Measurements from ENCODE around the gene TUSC2. TPM values are rescaled to one million over a fixed set of nuclear protein-coding genes. Genes with fewer than 3 reads are reported as not detected.

The TUSC2 gene
- total and polyA plus RNA-seq, 9 of the 15 experiments (the other 6 are each of a cell fraction or from before 2014, with no cell fraction given), result 2.8 to 67.5 (median 25.8) TPM

- TF ChIP-seq CHD7 (IDR thresholded peaks at IDR 0.05; ENCODE audit: low read depth, low read length) (no peak), DPF2 (IDR thresholded peaks at IDR 0.05) (no peak), IRF1 (CRISPR knock-in tag; IDR thresholded peaks at IDR 0.05; ENCODE audit: borderline replicate concordance) (no peak), DMBX1 (CRISPR knock-in tag; IDR thresholded peaks at IDR 0.05; ENCODE audit: borderline replicate concordance) (no peak), ESRRA (IDR thresholded peaks at IDR 0.05; ENCODE audit: borderline replicate concordance, low read depth) (peak; percentile 20; the same call in 1 of the 2 replicates), ATF3 (IDR thresholded peaks at IDR 0.05) (peak; percentile 71), ATF3 (CRISPR knock-in tag; conservative IDR thresholded peaks at IDR 0.05) (no peak), ZBTB11 (CRISPR knock-in tag; IDR thresholded peaks at IDR 0.05) (peak in 1 of 3 experiments; percentile 52; a peak in 2 of 6 replicates), DIDO1 (tag; IDR thresholded peaks at IDR 0.05; ENCODE audit: low read depth) (no peak), JUNB (CRISPR knock-in tag; conservative IDR thresholded peaks at IDR 0.05) (no peak)
Measured at GRCh38 chr3:50299638-50299928, 28.4 kb downstream of the TUSC2 start (continued).
